COLO829 (cell line): ENCODE data around the gene FAM3C.

ENCODE experiments used
- DNase-seq: peaks from one replicate; pipeline ENCODE4 v3.0.0; 2012; ENCODE audit warnings: low spot score

Gene FAM3C

DNA sequence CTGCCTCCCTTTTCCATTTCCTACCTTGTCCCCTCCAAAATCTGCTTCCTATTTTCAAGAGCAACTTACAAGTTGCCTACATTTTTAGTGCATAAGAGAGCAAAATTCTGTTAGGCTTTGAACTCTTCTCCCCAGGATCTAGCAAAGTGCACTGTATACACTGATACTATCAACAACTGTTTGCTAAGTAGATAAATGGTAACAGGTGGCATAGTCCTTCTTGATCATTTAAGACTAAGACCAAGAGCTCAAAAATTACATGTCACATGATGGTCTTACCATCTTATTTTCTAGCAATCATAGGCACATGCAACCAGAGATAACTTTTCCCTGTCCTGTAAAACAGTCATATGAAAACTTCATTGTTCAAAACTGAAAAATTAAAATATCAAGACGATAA is 16.2 kb downstream of the FAM3C start:
- no peak for DNase-seq

DNA sequence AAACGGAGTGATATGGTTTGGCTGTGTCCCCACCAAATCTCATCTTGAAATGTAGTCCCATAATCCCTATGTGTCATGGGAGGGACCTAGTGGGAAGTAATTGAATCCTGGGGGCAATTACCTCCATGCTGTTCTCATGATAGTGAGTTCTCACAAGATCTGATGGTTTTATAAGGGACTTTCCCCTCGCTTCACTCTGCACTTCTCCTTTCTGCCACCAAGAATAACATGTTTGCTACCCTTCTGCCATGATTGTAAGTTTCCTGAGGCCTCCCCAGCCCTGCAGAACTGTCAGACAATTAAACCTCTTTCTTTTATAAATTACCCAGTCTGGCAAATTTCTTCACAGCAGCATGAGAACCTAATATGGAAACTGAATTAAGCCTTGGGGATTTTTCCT is 19.1 kb downstream of the FAM3C start:
- DNase-seq, result no peak

DNA sequence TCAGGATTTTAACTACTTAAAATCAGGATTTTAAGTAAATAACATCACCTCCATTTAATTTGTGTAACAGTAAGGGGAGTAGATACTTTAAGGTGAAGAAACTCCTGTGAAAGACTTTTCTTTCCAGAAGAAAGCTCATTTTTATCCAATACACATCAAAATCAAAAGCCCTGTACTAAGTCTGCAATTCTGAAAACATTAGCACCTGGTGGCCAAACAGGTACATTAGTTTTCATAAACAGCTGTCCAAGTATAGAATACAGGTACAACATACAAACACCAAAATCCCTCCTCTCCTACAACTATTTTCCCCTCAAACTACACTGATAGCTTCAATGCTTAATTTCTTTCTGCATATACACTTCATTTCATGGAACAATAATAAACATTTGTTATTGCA is 22.9 kb downstream of the FAM3C start:
- DNase-seq, result no peak

DNA sequence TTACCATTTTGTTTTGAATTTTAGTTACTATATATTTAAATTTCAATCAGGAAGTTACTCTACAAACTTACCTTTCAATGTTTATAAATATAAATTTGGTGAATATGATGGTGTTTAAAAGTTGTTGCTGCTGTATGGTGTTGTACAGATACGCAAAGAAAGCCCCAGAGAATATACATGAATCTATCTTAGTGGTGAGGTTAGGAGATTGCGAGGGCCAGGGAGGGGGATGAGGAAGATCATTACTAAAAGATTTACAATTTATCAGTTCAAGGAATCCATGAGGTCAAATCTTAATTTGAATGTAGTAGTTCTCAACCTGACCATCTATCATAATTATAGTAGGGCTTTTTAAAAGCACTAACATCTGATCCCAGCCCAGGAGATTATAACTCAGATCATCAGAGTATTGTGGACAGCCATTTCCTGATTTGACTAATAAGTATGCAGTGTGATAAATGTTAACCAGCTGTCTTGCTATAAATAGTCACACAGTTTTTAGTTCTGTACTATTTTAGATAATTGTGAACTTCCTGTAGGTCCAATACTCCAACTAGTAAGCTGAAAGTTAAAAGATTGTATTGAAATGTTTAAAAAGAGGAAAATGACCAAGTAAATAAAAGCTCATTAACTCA is 23.6 kb downstream of the FAM3C start:
- no peak for DNase-seq

DNA sequence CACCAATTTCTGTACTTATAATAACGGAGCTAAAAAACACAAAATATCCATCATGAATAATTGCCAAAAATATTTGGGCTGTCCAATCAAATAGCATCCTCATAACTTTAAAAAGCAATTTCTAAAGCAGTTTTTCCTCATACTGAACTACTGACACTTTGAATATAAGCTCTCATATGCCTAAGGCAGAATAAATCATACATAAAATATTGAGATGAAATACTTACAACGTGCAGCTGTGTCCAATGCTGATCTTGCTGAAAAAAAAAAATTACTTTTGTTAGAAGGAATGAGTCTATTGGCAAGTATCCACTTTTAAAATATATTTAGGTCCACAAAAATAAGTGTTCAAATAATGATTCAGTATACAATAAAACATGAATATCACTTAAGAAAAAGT is 24.2 kb downstream of the FAM3C start:
- no peak for DNase-seq

DNA sequence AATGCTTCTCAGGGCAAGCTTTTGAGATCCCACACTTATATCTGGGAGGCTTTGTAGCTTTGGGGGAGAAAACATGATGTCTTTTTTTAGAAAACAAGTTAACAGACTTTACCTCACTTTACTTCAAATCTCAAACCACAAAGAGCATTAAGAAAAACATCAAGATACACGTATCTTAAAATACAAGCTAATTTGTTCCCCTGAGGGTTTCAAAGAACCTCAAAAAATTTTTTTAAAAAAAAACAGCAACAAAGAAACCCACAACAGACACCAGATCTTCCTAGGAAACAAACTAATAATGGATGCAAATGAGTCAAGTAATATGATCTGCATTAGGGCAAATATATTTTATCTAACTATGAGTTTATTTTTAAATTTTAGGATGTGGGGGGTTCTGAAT is 24.7 kb downstream of the FAM3C start:
- no peak for DNase-seq

- DNase-seq, result no peak
These were observed 26.6 kb downstream of the FAM3C start for GRCh38 chr7:121369462-121369861.

- peak; percentile 47 for DNase-seq
These were observed 29.2 kb downstream of the FAM3C start for GRCh38 chr7:121366852-121367431.

GRCh38 chr7:121360564-121360963 is 35.5 kb downstream of the FAM3C start:
- no peak for DNase-seq

GRCh38 chr7:121355574-121355973 is 40.5 kb downstream of the FAM3C start:
- DNase-seq, result no peak

DNA sequence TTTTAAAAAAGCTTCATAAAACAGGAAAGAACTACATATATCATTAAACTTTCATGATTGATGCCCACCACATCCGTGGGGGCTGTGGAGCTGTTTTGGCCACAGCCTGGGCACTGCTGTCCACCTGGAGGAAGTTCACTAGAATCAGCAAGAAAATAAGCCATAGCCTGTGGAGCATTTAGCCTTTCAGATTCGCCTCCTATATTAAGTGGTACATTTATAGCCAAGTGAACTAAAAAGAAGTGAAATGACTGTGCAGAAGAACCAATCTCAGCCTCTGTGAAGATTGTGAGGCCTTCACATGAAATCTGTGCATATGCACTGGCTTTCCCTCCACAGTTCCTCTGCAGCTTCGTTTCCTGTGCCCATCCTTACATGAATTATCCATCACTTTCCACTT is 43.8 kb downstream of the FAM3C start:
- DNase-seq, result no peak

DNA sequence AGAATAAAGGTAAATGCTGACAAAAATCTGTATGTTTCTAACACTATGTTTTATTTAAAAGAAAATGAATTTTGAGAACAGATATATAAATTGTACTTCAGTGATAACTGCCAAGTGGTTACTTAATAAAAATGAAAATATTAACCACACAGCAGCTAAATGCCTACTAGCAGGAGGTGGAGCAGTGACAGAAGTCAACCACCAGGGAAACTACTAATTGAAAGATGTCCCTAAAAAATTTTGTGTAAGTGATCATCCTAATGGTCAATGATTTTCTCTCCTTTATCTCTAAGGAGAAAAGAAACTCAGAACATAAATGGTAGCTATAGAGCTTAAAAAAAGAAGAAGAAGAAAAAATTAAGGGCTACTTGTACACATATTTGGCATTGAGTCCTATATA is 44.4 kb downstream of the FAM3C start:
- no peak for DNase-seq

DNA sequence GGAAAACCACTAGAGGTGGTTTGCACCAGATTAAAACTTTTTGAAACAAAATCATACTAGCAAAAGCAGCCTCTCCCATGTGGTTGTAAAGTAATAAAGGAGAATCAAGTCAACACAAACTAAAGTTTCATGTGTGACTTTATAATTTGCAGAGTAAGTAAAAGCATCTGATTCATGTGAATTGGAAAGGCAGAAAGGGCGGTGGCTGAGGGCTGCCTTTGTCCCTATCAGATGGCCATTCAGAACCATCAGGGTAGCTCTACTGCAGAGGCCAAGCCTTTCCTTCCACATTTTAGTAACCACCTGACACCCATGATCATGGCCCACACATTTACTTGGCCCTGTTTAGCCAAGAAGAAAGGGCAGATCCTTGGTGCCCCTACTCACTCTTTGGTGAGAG is 51.6 kb downstream of the FAM3C start:
- no peak for DNase-seq

DNA sequence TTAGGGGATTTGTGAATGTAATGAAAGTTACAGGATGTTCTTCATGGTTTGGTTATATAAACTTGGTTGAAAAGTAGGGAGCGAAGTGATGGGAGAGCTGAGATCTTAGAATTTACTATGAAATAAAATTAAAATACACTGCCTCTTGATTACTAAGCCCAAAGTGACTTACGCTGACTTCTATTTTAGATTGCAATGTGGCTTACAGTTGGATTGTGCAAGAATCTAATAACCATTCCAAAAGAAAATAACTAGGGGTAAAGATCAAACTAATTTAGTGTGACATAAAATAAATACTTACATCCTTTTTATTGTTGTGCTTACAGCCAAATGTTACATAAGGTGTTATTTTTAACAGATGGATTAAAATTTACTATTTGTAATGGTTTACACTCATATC is 52.0 kb downstream of the FAM3C start:
- DNase-seq, result no peak

GRCh38 chr7:121343302-121343701 is 52.8 kb downstream of the FAM3C start:
- DNase-seq, result no peak

DNA sequence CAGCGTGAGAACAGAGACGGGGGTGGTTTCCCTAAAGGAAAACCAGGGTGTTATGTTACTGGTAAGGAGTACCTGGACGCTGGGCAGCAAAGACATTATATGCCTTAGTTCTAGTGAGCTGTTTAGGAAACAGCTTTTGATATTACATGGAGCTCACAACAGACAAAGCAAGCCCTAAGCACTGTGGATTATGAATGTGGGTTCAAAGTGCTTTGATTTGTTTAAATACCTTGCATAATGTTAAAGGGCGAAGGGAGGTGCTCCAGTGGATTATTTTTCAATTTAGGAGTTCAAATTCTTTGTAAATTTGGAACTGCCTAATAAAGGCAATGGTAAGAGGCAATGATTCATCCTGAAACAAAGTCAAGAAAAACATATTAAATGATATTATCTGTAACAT is 53.5 kb downstream of the FAM3C start:
- DNase-seq, result no peak

DNA sequence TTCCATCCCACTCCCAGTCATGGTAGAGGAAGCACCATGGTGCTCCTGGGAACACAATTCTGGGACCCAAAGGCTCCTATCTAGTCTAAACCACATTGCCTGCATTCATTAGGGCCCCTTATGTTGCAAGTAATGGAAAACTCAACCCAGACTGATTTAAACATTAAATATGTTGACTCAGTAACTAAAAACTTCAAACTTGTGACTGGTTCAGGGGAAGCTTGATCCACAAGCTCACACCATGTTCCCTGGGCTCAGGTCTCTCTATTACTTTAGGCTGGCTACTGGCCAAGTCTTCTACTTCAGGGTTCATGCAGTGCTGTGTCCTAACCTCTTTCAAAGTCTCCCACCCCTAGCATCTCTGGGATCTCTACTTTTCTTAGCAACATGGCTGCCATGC is 54.2 kb downstream of the FAM3C start:
- no peak for DNase-seq

DNA sequence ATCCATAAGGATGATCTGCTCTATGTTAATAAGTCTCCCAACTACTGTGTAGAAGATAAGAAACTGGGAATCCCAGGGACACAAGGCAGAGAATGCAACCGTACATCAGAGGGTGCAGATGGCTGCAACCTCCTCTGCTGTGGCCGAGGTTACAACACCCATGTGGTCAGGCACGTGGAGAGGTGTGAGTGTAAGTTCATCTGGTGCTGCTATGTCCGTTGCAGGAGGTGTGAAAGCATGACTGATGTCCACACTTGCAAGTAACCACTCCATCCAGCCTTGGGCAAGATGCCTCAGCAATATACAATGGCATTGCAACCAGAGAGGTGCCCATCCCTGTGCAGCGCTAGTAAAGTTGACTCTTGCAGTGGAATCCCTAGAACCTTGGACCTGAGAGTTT is 57.0 kb downstream of the FAM3C start:
- no peak for DNase-seq

- DNase-seq, result no peak
These were observed 58.7 kb downstream of the FAM3C start for GRCh38 chr7:121337398-121337797.

GRCh38 chr7:121336579-121336978 is 59.5 kb downstream of the FAM3C start:
- DNase-seq, result no peak

DNA sequence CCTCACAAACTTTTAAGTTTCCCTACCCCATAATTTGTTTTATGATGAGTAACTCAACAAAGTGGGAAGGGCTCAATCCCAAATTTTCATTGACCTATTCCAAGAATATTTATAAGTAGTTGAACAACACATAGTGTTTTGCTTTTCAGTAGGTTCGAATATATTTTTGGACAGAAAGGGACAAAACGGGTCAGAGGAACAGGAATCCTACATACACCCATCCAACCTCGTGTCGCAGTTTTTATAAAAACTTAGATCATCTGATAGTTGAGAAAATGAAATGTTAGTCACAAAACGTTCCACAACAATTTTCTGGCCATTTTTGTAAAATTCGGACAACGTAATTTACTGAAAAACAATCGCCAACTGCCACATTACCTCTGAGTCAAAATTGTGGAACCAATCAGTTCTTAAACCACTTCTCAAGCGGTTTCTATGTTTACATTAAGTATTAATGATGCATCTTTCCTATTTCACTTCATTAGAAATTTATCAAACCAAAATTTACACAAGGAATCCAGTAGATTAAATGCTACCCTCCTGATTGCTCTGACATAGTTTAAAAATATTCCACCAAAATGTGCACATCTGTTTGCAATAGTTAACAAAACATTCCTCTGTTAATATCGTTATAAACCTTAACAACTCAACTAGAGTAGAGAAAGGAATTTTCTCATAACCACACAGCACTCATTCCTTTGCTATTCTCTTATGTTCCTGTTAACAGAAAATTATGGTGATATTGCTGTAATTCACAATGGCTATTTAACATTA is 61.0 kb downstream of the FAM3C start:
- DNase-seq, result no peak

DNA sequence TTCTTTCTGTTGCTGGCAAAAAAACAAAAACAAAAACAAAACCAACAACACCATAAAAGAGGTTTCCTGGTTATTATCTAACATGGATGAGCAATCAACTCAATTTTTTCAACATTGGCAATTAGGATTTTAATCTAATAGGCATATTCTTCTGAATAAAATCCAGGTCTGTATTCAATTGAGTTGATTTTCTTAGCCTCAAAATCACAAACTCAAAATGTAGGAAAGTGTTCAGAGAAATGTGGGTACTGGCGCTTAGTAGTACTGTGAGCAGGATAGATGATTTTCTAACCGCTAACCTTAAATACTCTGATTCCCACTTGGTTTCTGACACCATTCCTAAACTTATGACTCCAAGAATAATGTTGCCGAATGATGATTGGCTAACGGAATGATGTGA is 61.7 kb downstream of the FAM3C start:
- no peak for DNase-seq

- DNase-seq, result no peak
These were observed 64.5 kb downstream of the FAM3C start for GRCh38 chr7:121331574-121331973.

GRCh38 chr7:121331048-121331447 is 65.1 kb downstream of the FAM3C start:
- no peak for DNase-seq
